ENCODE measurements around the gene ABHD10.

GRCh38 chr3:111937871-111938270 lies 41.0 kb upstream of the ABHD10 start:
- TF ChIP-seq POLR2AphosphoS5 (IDR thresholded peaks at IDR 0.05; ENCODE audit: low read depth, low read length) (no peak), REST (IDR thresholded peaks at IDR 0.05; ENCODE audit: insufficient read depth in 1 of 2, low read depth in 2 of 2, low read length in 2 of 2) (no peak)
